Liver (tissue), 3 donors: ENCODE data around the gene SLC13A2.

Source experiments
- CTCF ChIP-seq: fragments of 150-350 bp; IDR thresholded peaks from 2 replicates; pipeline ENCODE4 v1.5.1; 2017; ENCODE audit warnings: improper control_type of control experiment, low read depth, low read length; ENCODE audit not compliant: missing input control
- HNF4A ChIP-seq, 2 donors: conservative IDR thresholded peaks; 2 replicates each; pipeline ENCODE4 v1.6.1; 2016; ENCODE audit warnings: antibody characterized with exemption in 2 of 2, mild to moderate bottlenecking in 2 of 2
- MAX ChIP-seq: IDR thresholded peaks from 2 replicates; pipeline ENCODE4 v1.6.1; 2016; ENCODE audit warnings: antibody characterized with exemption
- RAD21 ChIP-seq, 2 donors: IDR thresholded peaks; 2 replicates each; pipeline ENCODE4 v1.6.1; 2016; ENCODE audit warnings: antibody characterized with exemption in 2 of 2, mild to moderate bottlenecking in 2 of 2
- TAF1 ChIP-seq: conservative IDR thresholded peaks from 2 replicates; pipeline ENCODE4 v1.6.1; 2016; ENCODE audit warnings: antibody characterized with exemption, mild to moderate bottlenecking
- YY1 ChIP-seq: IDR thresholded peaks from 2 replicates; pipeline ENCODE4 v1.6.1; 2016; ENCODE audit warnings: antibody characterized with exemption, mild to moderate bottlenecking
- donor health status: healthy.
- donor health status: healthy.

GRCh38 chr17:28491286-28491685 is 17.8 kb downstream of the SLC13A2 start:
- TF ChIP-seq CTCF (no peak), MAX (no peak), HNF4A (conservative IDR thresholded peaks at IDR 0.05) (no peak), TAF1 (no peak), YY1 (no peak), RAD21 (IDR thresholded peaks at IDR 0.05) (no peak)
